H1 (cell line): ENCODE results near the gene CRTC2. TPM values are rescaled to one million over a fixed set of nuclear protein-coding genes. Genes with fewer than 3 reads are reported as not detected.

Experiments used
- CTCF ChIP-seq, 3 experiments: IDR thresholded peaks; 1 replicate in 2 of 3; 2 replicates in 1 of 3; pipeline versions ENCODE4 v1.5.1 to v1.6.1; 2011; ENCODE audit warnings: low read length in 3 of 3, mild to moderate bottlenecking in 3 of 3, inconsistent platforms in 2 of 3, low read depth in 1 of 3, moderate library complexity in 1 of 3; ENCODE audit not compliant: insufficient read depth in 1 of 3; ENCODE audit errors: control extremely low read depth in 1 of 3
- KDM1A ChIP-seq: fragments of 200-600, 300-600 bp; sonication (generic); IDR thresholded peaks from 2 replicates; pipeline ENCODE4 v1.7.1; 2016; ENCODE audit warnings: mild to moderate bottlenecking, low read length, borderline replicate concordance
- SP1 ChIP-seq: IDR thresholded peaks from 2 replicates; pipeline ENCODE4 v1.6.1; 2011; ENCODE audit warnings: low read depth, low read length
- SP4 ChIP-seq: IDR thresholded peaks from 2 replicates; pipeline ENCODE4 v1.6.1; 2012; ENCODE audit warnings: low read length, inconsistent platforms
- polyA plus RNA-seq, 7 experiments: library from polyadenylated mRNA; depleted of rRNA in 3 of 7; stranded (reverse) in 5 of 7; unstranded in 2 of 7; fragments of >200 nt in 5 of 7; fragments of 200-250 nt in 2 of 7; gene quantifications; 1 replicate in 5 of 7; 2 replicates in 1 of 7; 4 replicates in 1 of 7; pipeline versions ENCODE4 v1.2.1 to v1.2.3, GENCODE V29; 2011 to 2013; ENCODE audit warnings: missing spikeins in 2 of 7, mixed read lengths in 2 of 7
- total RNA-seq: library from RNA; stranded (reverse); fragmentation: NEBNext Ultra II Directional; extraction: Animal tissue kit (Norgen Biotek cat#: 25700); gene quantifications from 2 replicates; pipeline ENCODE4 v1.2.1, GENCODE V29; 2021

The CRTC2 gene
- total and polyA plus RNA-seq, 2 of the 8 experiments (the other 6 are each of a cell fraction or from before 2014, with no cell fraction given) = 28.6 to 34.3 TPM

- no peak for TF ChIP-seq KDM1A
- no peak for TF ChIP-seq SP1
- no peak for TF ChIP-seq SP4
- no peak for TF ChIP-seq CTCF (IDR thresholded peaks at IDR 0.05; ENCODE audit: control extremely low read depth in 1 of 3, insufficient read depth in 1 of 3, low read depth in 1 of 3, low read length in 3 of 3)
- TF ChIP-seq, all 59 proteins: peak for 0
Measured at GRCh38 chr1:153929426-153929825, 29.0 kb downstream of the CRTC2 start (continued).
